Measurements from ENCODE around the gene ERG.

DNA sequence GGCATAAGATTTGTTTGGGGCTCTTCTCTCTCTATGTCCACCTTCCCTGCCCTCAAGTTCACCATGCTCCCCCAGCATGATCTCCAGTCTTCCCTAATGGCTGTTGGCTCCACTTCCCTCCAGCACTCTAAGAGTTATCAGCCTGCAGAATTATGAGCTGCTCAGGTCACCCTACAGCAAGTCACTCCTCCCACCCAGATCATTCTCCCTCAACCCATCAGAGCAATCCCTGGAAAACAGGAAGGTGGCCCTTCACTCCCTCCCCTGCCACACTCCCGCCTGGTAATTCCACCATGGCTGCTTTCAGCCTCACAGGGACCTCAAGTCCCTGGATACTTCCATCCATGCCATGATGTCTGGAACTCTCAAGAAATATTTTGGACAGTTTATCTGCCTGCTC is 137.0 kb downstream of the ERG start:
- TF ChIP-seq EZH2 (IDR thresholded peaks at IDR 0.05; ENCODE audit: low read depth, unreplicated experiment) (no peak), CTCF (conservative IDR thresholded peaks at IDR 0.05; ENCODE audit: low read depth in 2 of 2) (no peak), EZH2phosphoT487 (IDR thresholded peaks at IDR 0.05; ENCODE audit: unreplicated experiment) (no peak), CREB1 (CRISPR knock-in tag; IDR thresholded peaks at IDR 0.05; ENCODE audit: low read depth) (no peak), NANOG (IDR thresholded peaks at IDR 0.05; ENCODE audit: borderline replicate concordance) (no peak), POLR2AphosphoS5 (IDR thresholded peaks at IDR 0.05; ENCODE audit: low read depth) (no peak), STAT1 (IDR thresholded peaks at IDR 0.05; ENCODE audit: unreplicated experiment) (no peak), ZNF114 (CRISPR knock-in tag; IDR thresholded peaks at IDR 0.05) (no peak)
- TF ChIP-seq, protein P1, sequence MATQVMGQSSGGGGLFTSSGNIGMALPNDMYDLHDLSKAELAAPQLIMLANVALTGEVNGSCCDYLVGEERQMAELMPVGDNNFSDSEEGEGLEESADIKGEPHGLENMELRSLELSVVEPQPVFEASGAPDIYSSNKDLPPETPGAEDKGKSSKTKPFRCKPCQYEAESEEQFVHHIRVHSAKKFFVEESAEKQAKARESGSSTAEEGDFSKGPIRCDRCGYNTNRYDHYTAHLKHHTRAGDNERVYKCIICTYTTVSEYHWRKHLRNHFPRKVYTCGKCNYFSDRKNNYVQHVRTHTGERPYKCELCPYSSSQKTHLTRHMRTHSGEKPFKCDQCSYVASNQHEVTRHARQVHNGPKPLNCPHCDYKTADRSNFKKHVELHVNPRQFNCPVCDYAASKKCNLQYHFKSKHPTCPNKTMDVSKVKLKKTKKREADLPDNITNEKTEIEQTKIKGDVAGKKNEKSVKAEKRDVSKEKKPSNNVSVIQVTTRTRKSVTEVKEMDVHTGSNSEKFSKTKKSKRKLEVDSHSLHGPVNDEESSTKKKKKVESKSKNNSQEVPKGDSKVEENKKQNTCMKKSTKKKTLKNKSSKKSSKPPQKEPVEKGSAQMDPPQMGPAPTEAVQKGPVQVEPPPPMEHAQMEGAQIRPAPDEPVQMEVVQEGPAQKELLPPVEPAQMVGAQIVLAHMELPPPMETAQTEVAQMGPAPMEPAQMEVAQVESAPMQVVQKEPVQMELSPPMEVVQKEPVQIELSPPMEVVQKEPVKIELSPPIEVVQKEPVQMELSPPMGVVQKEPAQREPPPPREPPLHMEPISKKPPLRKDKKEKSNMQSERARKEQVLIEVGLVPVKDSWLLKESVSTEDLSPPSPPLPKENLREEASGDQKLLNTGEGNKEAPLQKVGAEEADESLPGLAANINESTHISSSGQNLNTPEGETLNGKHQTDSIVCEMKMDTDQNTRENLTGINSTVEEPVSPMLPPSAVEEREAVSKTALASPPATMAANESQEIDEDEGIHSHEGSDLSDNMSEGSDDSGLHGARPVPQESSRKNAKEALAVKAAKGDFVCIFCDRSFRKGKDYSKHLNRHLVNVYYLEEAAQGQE (IDR thresholded peaks at IDR 0.05; ENCODE audit: unreplicated experiment) = no peak
